ENCODE results near the gene CCDC171.

- TF ChIP-seq CTCF (conservative IDR thresholded peaks at IDR 0.05): no peak
- TF ChIP-seq EZH2 (IDR thresholded peaks at IDR 0.05; ENCODE audit: low read depth): no peak
These were observed 88.4 kb downstream of the CCDC171 start for GRCh38 chr9:15641291-15641690.

Measured in PC-9 (cell line).